Ovary (tissue), 3 donors: Measurements from ENCODE around the gene TDRD9.

Experiments used
- POLR2A ChIP-seq: fragments of 450-650 bp; IDR thresholded peaks from one replicate; pipeline ENCODE4 v1.6.1; 2017; ENCODE audit warnings: antibody characterized with exemption, mild to moderate bottlenecking, moderate library complexity
- TF ChIP-seq, protein P1 (sequence below), 3 donors: fragments of 450-650 bp in 2 of 3; fragments of 200-600 bp in 1 of 3; IDR thresholded peaks; one replicate each; pipeline versions ENCODE4 v1.5.1 to v1.8.0; 2016 to 2022; ENCODE audit warnings: antibody characterized with exemption in 3 of 3, mild to moderate bottlenecking in 1 of 3
- donor health status: DM: no; HTN: no; CAD: no.

DNA sequence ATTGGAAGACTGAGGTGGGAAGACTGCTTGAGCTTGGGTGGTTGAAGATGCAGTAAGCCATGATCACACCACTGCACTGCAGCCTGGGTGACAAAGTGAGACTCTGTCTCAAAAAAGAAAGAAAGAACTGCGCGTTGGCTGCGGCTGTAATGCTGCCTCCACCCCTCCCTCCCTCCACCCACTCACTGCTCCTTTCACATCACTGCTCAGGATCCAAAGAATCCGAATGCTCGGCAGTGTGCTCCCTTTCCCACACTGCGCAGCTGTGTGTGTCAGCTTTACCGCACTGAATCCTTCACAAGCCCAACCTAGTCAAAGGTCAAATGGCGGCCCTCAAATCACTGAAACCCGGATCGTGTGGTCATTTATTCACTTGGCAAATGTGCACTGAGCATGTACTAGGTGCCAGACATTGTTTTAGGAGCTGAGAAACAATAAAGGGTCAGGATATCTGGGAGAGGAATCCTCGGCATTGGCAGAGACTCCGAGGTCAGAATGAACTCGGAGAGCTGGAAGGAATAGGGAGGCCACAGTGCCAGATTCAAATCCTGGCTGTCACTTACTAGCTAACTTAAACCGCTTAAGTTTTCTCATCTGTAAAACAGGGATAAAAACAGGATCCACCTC lies 11.5 kb upstream of the TDRD9 start:
- TF ChIP-seq, protein P1, sequence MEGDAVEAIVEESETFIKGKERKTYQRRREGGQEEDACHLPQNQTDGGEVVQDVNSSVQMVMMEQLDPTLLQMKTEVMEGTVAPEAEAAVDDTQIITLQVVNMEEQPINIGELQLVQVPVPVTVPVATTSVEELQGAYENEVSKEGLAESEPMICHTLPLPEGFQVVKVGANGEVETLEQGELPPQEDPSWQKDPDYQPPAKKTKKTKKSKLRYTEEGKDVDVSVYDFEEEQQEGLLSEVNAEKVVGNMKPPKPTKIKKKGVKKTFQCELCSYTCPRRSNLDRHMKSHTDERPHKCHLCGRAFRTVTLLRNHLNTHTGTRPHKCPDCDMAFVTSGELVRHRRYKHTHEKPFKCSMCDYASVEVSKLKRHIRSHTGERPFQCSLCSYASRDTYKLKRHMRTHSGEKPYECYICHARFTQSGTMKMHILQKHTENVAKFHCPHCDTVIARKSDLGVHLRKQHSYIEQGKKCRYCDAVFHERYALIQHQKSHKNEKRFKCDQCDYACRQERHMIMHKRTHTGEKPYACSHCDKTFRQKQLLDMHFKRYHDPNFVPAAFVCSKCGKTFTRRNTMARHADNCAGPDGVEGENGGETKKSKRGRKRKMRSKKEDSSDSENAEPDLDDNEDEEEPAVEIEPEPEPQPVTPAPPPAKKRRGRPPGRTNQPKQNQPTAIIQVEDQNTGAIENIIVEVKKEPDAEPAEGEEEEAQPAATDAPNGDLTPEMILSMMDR (IDR thresholded peaks at IDR 0.05) = no peak
- TF ChIP-seq POLR2A = no peak
